OCI-LY7 (cell line): ENCODE data around the gene ISOC1.

ENCODE experiments used
- CTCF ChIP-seq: fragments of 200-600 bp; sonication (generic); conservative IDR thresholded peaks from 2 replicates; pipeline ENCODE4 v1.5.1; 2014; ENCODE audit warnings: mild to moderate bottlenecking, antibody characterized with exemption, low read length, moderate library complexity, mixed read lengths
- EZH2phosphoT487 ChIP-seq: fragments of 200-600 bp; sonication (generic); IDR thresholded peaks from 2 replicates; pipeline ENCODE4 v1.6.1; 2018; ENCODE audit warnings: low read depth, borderline replicate concordance, mild to moderate bottlenecking, mixed run types, antibody characterized with exemption, low read length, moderate library complexity, mixed read lengths

GRCh38 chr5:129120158-129120581, 25.6 kb downstream of the ISOC1 start:
- TF ChIP-seq CTCF (no peak), EZH2phosphoT487 (no peak)
